PC-3 (cell line): ENCODE data around the gene SWT1.

Source experiments
- CTCF ChIP-seq: fragments of 300-600 bp; sonication (generic); conservative IDR thresholded peaks from 2 replicates; pipeline ENCODE4 v1.5.1; 2017; ENCODE audit warnings: antibody characterized with exemption, low read depth, mild to moderate bottlenecking, low read length
- EZH2 ChIP-seq: fragments of 300-600 bp; sonication (generic); IDR thresholded peaks from one replicate; pipeline ENCODE4 v1.6.1; 2017; ENCODE audit warnings: antibody characterized with exemption, mild to moderate bottlenecking, low read length; ENCODE audit not compliant: unreplicated experiment
- EZH2phosphoT487 ChIP-seq: fragments of 300-600 bp; sonication (generic); IDR thresholded peaks from 2 replicates; pipeline ENCODE4 v1.6.1; 2018; ENCODE audit warnings: mild to moderate bottlenecking, antibody characterized with exemption, low read length, borderline replicate concordance

GRCh38 chr1:185258676-185259075 lies 101.7 kb downstream of the SWT1 start:
- no peak for TF ChIP-seq CTCF
- no peak for TF ChIP-seq EZH2phosphoT487
- no peak for TF ChIP-seq EZH2
